Measurements from ENCODE around the gene FAF2. TPM values are rescaled to one million over a fixed set of nuclear protein-coding genes. Genes with fewer than 3 reads are reported as not detected.

Gene FAF2, protein sequence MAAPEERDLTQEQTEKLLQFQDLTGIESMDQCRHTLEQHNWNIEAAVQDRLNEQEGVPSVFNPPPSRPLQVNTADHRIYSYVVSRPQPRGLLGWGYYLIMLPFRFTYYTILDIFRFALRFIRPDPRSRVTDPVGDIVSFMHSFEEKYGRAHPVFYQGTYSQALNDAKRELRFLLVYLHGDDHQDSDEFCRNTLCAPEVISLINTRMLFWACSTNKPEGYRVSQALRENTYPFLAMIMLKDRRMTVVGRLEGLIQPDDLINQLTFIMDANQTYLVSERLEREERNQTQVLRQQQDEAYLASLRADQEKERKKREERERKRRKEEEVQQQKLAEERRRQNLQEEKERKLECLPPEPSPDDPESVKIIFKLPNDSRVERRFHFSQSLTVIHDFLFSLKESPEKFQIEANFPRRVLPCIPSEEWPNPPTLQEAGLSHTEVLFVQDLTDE
- 28.8 and 42.2 TPM in 2 replicates for total RNA-seq

DNA sequence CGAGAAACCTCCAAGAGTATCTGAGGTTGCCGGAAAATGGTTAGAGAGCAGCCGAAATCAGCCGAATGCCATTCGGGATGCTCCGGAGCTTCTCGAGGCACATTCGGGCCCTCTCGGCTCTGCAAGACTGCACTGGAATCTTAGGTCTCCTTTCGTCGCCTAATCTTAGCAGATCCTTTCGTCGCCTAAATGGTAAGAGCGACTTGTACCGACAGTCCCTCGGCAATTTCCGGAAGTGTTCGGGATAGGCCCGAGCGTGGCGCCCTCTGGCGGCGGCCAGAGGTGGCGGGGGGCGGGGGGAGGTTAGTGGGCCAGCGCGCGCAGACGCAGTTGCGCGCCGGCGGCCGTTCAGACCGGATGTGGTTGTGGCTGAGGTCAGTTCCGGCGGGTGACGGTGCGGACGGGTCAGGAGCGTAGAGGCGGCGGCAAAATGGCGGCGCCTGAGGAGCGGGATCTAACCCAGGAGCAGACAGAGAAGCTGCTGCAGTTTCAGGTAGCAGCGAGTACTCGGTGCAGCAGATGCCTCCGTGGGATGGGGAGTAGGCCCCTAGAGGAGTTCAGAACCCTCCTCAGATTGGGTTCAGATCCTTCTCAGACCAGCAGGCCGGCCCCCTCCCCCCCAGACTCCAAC is at the start of gene FAF2:
Gene FAF2, plus strand, starts transcription at position 408 of the 631 bp plus-strand sequence. Its CDS starts 23 bp downstream, at position 431.

DNA sequence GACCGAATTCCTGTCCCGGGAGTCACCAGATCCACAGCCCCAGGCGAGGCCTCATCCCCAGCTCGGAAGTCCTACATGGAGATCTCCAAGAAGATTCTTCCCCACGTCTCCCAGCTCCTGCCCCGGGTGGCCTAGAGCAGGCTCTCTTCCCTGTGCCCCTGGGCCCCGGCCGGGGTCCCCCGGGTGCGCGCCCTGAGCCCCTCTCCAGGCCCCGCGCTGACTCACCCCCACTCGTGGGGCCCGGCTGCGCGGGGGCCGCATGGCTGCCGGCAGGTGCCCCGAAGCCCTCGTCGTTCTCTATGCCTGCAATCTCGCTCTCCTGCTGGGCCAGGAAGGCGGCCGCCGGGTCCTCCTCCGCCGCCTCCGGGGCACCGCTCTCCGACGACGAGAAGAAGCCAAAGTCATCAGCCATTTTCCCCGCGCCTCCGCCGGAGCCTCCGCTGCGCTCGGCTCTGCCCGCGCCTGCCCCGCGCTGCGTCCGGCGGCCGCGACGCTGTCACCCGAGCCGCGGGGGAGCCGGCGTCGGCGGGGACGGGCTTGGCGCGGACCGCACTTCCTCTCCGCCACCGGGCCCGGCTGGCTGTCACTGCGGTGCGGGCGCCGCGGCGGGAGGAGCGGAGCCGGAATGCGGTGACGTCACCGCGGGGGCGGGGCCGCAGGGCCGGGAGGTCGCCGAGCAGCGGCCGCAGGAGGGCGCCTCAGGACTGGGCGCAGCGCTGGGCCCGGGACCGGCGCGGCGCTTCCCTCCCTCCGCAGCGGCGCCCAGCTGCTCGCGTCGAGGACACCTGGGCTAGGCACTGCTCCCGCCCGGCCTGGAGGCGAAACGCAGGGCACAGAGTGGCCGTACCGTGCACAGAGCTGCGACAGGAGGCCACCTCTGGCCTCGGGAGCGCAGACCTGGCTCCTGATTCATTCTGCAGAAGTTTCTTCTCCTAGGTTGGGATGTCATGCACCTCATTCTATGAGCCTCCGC is 31.9 kb upstream of the FAF2 start, which contains the start of gene CLTB:
Gene CLTB, minus strand, starts transcription at position 588 of the 973 bp plus-strand sequence. Its CDS starts 176 bp downstream, at position 412.

DNA sequence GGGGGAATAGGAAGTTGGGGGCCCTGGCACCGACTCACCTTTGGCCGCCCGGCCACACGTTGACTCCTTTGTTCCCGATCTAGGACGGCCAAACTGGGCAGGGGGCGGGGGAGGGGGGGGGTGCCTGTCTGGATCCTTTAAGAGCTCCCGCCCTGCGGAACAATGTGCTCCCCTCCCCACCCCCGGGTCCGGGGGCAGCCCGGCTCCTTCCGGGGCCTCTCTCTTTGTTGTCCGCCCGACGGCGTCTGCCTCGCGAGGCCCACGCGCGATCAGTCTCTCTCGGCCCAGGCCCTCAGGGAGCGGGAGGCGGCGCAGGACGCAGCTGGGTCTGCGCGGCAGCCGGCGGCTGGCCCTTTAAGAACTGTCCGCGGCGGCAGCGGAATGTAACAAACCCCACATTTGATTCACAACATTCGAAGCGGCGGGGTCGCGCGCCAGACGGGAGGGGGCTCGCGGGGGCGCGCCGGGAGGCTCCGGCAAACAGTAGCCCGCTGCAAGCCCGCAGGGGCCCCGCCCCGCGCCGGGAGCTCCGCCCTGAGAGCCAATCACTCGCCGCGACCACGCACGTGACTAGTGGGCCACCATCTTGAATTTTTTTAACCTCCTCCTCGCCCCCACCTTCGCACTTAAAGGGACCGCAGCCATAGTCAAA is 88.8 kb downstream of the FAF2 start, which contains the start of gene RNF44:
Gene RNF44, minus strand, starts transcription at position 501 of the 652 bp plus-strand sequence. CDS start 4,930 bp downstream, outside the sequence.

DNA sequence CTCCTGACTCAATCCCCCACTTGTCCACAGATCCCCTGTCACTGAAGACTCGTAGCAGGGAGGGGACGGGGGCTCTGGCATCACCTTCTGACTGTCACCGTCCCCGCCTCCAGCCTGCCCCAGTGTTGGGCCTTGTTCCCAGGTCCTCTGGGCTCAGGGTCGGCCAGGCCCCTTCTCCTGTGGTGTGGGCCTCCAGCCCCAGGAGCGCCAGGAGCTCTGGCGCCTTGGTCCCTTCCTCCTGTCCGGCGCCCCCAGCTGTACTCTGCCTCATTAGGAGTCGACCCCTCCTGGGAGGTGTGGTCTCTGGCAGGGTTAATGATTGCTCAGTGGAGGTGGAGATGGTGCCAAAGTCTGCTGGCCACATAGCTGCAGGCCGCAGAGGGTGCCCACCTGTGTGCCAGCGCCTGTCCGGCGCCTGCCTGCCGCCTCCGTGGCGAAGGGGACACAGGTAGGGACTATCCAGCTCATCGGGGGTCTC is 100.8 kb downstream of the FAF2 start, which contains the start of gene CDHR2:
Gene CDHR2, plus strand, starts transcription at position 376 of the 478 bp plus-strand sequence. CDS start 16,011 bp downstream, outside the sequence.

Other genes with a start within 250 kb of the FAF2 start
- 3.1 and 3.3 TPM in 2 replicates for gene SIMC1, start 210.0 kb upstream of the FAF2 start, total RNA-seq
- gene KIAA1191, start 86.6 kb upstream of the FAF2 start, total RNA-seq = 116 and 128 TPM in 2 replicates
- 9.4 and 9.9 TPM in 2 replicates for gene ARL10, start 82.9 kb upstream of the FAF2 start, total RNA-seq
- gene NOP16, start 59.8 kb upstream of the FAF2 start, total RNA-seq = 9.6 and 26.1 TPM in 2 replicates
- 16.7 and 21.7 TPM in 2 replicates for gene HIGD2A, start 59.6 kb upstream of the FAF2 start, total RNA-seq
- gene CLTB, start 31.8 kb upstream of the FAF2 start, total RNA-seq = 95.0 and 155 TPM in 2 replicates
- 0.58 and 1.4 TPM in 2 replicates for gene RNF44, start 89.0 kb downstream of the FAF2 start, total RNA-seq
- not detected in 2 replicates for gene CDHR2, start 101.0 kb downstream of the FAF2 start, total RNA-seq
- 1.7 and 6.1 TPM in 2 replicates for gene GPRIN1, start 161.8 kb downstream of the FAF2 start, total RNA-seq
- gene SNCB, start 182.1 kb downstream of the FAF2 start, total RNA-seq = 0.56 and 1.3 TPM in 2 replicates
- gene EIF4E1B, start 182.3 kb downstream of the FAF2 start, total RNA-seq = not detected in 2 replicates
- 22.6 and 40.3 TPM in 2 replicates for gene TSPAN17, start 199.1 kb downstream of the FAF2 start, total RNA-seq